Loucy (cell line): ENCODE results near the gene SAPCD2.

Source experiments
- CTCF ChIP-seq: fragments of 200-600 bp; sonication (generic); conservative IDR thresholded peaks from 2 replicates; pipeline ENCODE4 v1.5.1; 2014; ENCODE audit warnings: mild to moderate bottlenecking, antibody characterized with exemption, low read length
- EZH2phosphoT487 ChIP-seq: fragments of 200-600 bp; IDR thresholded peaks from 2 replicates; pipeline ENCODE4 v1.6.1; 2018; ENCODE audit warnings: antibody characterized with exemption, mild to moderate bottlenecking, moderate library complexity, borderline replicate concordance

GRCh38 chr9:137016436-137016835 is 53.9 kb downstream of the SAPCD2 start:
- TF ChIP-seq CTCF = no peak
- no peak for TF ChIP-seq EZH2phosphoT487
